K562 (cell line): ENCODE measurements around the gene GMEB2. TPM values are rescaled to one million over a fixed set of nuclear protein-coding genes. Genes with fewer than 3 reads are reported as not detected.

ENCODE experiments used
- E2F5 ChIP-seq: sonication (generic); formaldehyde crosslinking; IDR thresholded peaks from 2 replicates; pipeline ENCODE4 v1.8.0; 2022; ENCODE audit warnings: mild to moderate bottlenecking, missing genetic modification reagents
- NR3C1 ChIP-seq: sonication (generic); formaldehyde crosslinking; IDR thresholded peaks from 2 replicates; pipeline ENCODE4 v1.8.1; 2022; ENCODE audit warnings: missing genetic modification reagents
- ZNF318 ChIP-seq, 2 experiments: fragments of 450-650 bp; IDR thresholded peaks; 2 replicates each; pipeline ENCODE4 v1.6.1; 2016; ENCODE audit warnings: mild to moderate bottlenecking in 2 of 2, borderline replicate concordance in 1 of 2, low read depth in 1 of 2, moderate library complexity in 1 of 2
- polyA plus RNA-seq, 8 experiments: library from polyadenylated mRNA; depleted of rRNA in 4 of 8; stranded (reverse) in 5 of 8; unstranded in 3 of 8; fragments of >200 nt; fragmentation: Nextera tagmentation in 2 of 8; fragmentation: Illumina TruSeq in 1 of 8; extraction: Ambion mirVana in 2 of 8; extraction: Trizol in 1 of 8; gene quantifications; 2 replicates each; pipeline versions ENCODE4 v1.2.1 to v1.2.3, GENCODE V29; 2011 to 2014; ENCODE audit warnings: inconsistent platforms in 1 of 8, missing spikeins in 1 of 8
- total RNA-seq, 7 experiments: library from RNA; depleted of rRNA in 6 of 7; stranded (reverse); fragments of >200 nt in 6 of 7; fragmentation: Illumina TruSeq in 2 of 7; extraction: Trizol in 2 of 7; gene quantifications; 2 replicates each; pipeline versions ENCODE4 v1.2.1 to v1.2.3, GENCODE V29; 2011 to 2021; ENCODE audit warnings: low replicate concordance in 1 of 7

The GMEB2 gene
- total and polyA plus RNA-seq, 9 of the 15 experiments (the other 6 are each of a cell fraction or from before 2014, with no cell fraction given) = 0.03 to 13.9 (median 6.3) TPM

- TF ChIP-seq E2F5 (CRISPR knock-in tag) = no peak
- TF ChIP-seq ZNF318 (IDR thresholded peaks at IDR 0.05; ENCODE audit: borderline replicate concordance in 1 of 2, low read depth in 1 of 2) = no peak
- no peak for TF ChIP-seq NR3C1 (CRISPR knock-in tag)
These were observed 64.3 kb downstream of the GMEB2 start (continued) for GRCh38 chr20:63562461-63563224.
